ENCODE results near the gene DPP7.

The DPP7 gene

DNA sequence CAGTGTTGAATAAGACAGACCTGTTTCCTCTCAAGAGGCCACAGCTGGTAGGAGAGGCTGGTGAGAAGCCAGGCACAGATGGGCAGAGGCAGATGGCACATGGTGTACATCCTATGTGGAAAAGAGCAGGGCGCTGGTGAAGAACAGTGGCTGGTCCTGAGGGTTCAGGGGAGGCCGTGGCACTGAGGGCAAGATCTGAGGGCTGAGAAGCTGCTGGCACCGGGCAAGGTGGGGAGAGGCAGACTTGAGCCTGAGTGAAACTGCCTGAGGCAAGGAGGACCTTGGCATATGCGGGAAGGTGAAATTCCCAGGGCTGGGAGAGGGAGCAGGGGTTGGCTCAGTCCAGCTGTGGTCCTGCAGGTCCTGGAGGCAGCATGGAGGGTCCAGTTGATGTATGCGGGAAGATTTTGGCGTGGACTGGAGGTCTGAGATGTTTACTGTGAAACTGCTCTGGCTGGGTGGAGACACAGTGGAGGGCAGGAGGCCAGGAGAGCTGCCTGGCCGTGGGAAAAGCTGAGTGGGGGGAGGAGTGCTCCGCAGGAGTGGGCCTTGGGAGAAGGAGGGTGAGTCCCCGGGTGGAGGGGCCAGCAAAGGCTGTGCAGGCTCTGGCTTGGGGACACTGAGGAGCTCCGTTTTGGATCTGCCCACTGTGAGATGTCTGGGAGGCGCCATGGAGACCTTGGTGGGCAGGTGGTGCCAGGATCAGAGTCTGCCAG lies 25.1 kb downstream of the DPP7 start:
- no peaks in the 10 kb centered on the region; the same call in 1 of the 2 replicates for H3K4me1 ChIP-seq
- TF ChIP-seq, protein P1, sequence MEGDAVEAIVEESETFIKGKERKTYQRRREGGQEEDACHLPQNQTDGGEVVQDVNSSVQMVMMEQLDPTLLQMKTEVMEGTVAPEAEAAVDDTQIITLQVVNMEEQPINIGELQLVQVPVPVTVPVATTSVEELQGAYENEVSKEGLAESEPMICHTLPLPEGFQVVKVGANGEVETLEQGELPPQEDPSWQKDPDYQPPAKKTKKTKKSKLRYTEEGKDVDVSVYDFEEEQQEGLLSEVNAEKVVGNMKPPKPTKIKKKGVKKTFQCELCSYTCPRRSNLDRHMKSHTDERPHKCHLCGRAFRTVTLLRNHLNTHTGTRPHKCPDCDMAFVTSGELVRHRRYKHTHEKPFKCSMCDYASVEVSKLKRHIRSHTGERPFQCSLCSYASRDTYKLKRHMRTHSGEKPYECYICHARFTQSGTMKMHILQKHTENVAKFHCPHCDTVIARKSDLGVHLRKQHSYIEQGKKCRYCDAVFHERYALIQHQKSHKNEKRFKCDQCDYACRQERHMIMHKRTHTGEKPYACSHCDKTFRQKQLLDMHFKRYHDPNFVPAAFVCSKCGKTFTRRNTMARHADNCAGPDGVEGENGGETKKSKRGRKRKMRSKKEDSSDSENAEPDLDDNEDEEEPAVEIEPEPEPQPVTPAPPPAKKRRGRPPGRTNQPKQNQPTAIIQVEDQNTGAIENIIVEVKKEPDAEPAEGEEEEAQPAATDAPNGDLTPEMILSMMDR (IDR thresholded peaks at IDR 0.05; ENCODE audit: low read depth, low read length), result no peak
- DNase-seq, result no peak
- H3K9me3 ChIP-seq, result no peaks in the 10 kb centered on the region
- no peaks in the 10 kb centered on the region for H3K36me3 ChIP-seq
- no peaks in the 10 kb centered on the region for H3K27me3 ChIP-seq
- H3K4me3 ChIP-seq (ENCODE audit: low read depth, low read length), result no peak overlapping the region

GRCh38 chr9:137088121-137088520 lies 26.4 kb downstream of the DPP7 start:
- Histone ChIP-seq H3K4me3 (ENCODE audit: low read depth, low read length) (peak overlapping the region; percentile 87), H3K4me1 (peaks cover 7% of the 10 kb centered on the region), H3K9me3 (no peaks in the 10 kb centered on the region), H3K27me3 (no peaks in the 10 kb centered on the region), H3K36me3 (peaks cover under 1% of the 10 kb centered on the region; the same call in 1 of the 2 replicates)
- TF ChIP-seq, protein P1 (IDR thresholded peaks at IDR 0.05; ENCODE audit: low read depth, low read length), result no peak
- no peak for DNase-seq

- TF ChIP-seq, protein P1 (IDR thresholded peaks at IDR 0.05; ENCODE audit: low read depth, low read length), result no peak
- Histone ChIP-seq H3K4me3 (ENCODE audit: low read depth, low read length) (peak overlapping the region; percentile 87), H3K4me1 (peaks cover 12% of the 10 kb centered on the region), H3K27me3 (no peaks in the 10 kb centered on the region), H3K9me3 (no peaks in the 10 kb centered on the region), H3K36me3 (peaks cover 7% of the 10 kb centered on the region; the same call in 1 of the 2 replicates)
- no peak for DNase-seq
Measured at GRCh38 chr9:137087409-137087925, 27.1 kb downstream of the DPP7 start.

- TF ChIP-seq, protein P1 (IDR thresholded peaks at IDR 0.05; ENCODE audit: low read depth, low read length), result 0 out of 2 replicates have a peak, but pooled peaks have one; percentile 2
- Histone ChIP-seq H3K27me3 (no peaks in the 10 kb centered on the region), H3K36me3 (peaks cover 11% of the 10 kb centered on the region), H3K9me3 (no peaks in the 10 kb centered on the region), H3K4me1 (peaks cover 12% of the 10 kb centered on the region), H3K4me3 (ENCODE audit: low read depth, low read length) (peak within 1 kb of the TSS; percentile 87)
- peak; percentile 100 for DNase-seq
Measured at GRCh38 chr9:137086531-137087408, 27.8 kb downstream of the DPP7 start, which contains the start of gene MAN1B1. Gene MAN1B1, plus strand, starts transcription at chr9:137086985. Its CDS starts 15 bp downstream, at chr9:137087000.

DNA sequence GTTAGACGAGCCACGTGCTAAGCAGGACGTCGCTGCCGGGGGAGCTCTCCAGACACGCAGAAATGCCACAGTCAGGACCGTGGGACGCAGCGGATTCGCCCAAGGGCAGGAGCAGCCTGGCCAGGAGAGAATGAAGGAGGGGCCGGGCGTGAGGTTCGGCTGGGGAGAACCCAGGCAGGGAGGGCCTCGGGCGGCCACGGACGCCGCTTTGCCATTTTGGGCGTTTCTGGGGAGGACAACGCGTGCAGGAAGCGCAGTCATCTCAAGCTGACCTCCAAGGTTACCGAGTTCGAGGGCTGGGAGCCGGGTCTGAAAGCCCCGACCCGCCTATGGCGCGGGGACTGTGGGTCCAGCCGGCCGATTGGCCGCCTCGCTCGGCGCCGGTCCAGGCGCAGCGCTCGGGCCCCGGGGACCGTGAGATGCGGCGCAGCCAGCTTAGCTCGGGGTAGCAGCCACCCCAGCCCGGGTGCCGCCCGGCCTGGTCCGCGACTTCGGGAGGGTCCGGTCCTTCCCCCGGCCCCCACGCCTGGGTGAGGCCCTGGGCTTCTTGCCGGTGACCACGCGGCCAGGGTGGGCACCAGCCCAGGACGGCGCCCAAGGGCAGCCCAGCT lies 28.5 kb downstream of the DPP7 start:
- TF ChIP-seq, protein P1 (IDR thresholded peaks at IDR 0.05; ENCODE audit: low read depth, low read length), result no peak
- Histone ChIP-seq H3K27me3 (no peaks in the 10 kb centered on the region), H3K4me3 (ENCODE audit: low read depth, low read length) (peak overlapping the region; percentile 78), H3K36me3 (peaks cover 15% of the 10 kb centered on the region), H3K9me3 (no peaks in the 10 kb centered on the region), H3K4me1 (peaks cover 12% of the 10 kb centered on the region)
- DNase-seq, result peak; percentile 61

Data from BE2C (cell line).